OCI-LY7 (cell line): Measurements from ENCODE around the gene PEAK3. TPM values are rescaled to one million over a fixed set of nuclear protein-coding genes. Genes with fewer than 3 reads are reported as not detected.

Experiments
- BruUV-seq: library from RNA; stranded (reverse); fragments of 400-500 nt; replicated peaks from 2 replicates; lab custom pipeline; 2021; lab: Mats Ljungman, UMichigan
- CTCF ChIA-PET: fragments of 300-600 bp; sonication (Branson Sonifier 250); formaldehyde crosslinking; loops from one replicate; lab custom pipeline; 2022; ENCODE audit warnings: antibody characterized with exemption; ENCODE audit not compliant: unreplicated experiment; lab: Charles Lee
- POLR2A ChIA-PET: fragments of 300-600 bp; sonication (Branson Sonifier 250); formaldehyde crosslinking; loops from one replicate; lab custom pipeline; 2022; ENCODE audit warnings: antibody characterized with exemption; lab: Charles Lee
- DNase-seq: peaks from one replicate; pipeline ENCODE4 v3.0.0-alpha.2; 2015; ENCODE audit warnings: low spot score
- H2AFZ ChIP-seq: fragments of 200-600 bp; sonication (generic), shearing (Covaris generic); 2 replicates; pipeline ENCODE4 v1.6.1; 2014; ENCODE audit warnings: mild to moderate bottlenecking, antibody characterized with exemption, low read length, moderate library complexity
- H3K27ac ChIP-seq: fragments of 200-600 bp; sonication (generic); 2 replicates; pipeline ENCODE4 v1.5.1; 2014; ENCODE audit warnings: mixed run types, low read depth, mild to moderate bottlenecking, moderate library complexity, low read length, inconsistent platforms; ENCODE audit not compliant: poor library complexity, severe bottlenecking
- H3K36me3 ChIP-seq: fragments of 200-600 bp; sonication (generic); 2 replicates; pipeline ENCODE4 v1.6.1; 2014; ENCODE audit warnings: mild to moderate bottlenecking, antibody characterized with exemption, low read length, moderate library complexity, mixed read lengths; ENCODE audit not compliant: insufficient read depth
- H3K4me1 ChIP-seq: fragments of 200-600 bp; sonication (generic); 2 replicates; pipeline ENCODE4 v1.5.1; 2014; ENCODE audit warnings: mild to moderate bottlenecking, low read length; ENCODE audit not compliant: insufficient read depth, poor library complexity, severe bottlenecking
- H3K4me2 ChIP-seq: fragments of 200-600 bp; sonication (generic); 2 replicates; pipeline ENCODE4 v1.6.1; 2014; ENCODE audit warnings: mild to moderate bottlenecking, low read length
- H3K4me3 ChIP-seq: fragments of 200-600 bp; sonication (generic); 2 replicates; pipeline ENCODE4 v1.5.1; 2014; ENCODE audit warnings: mild to moderate bottlenecking, low read depth, low read length; ENCODE audit not compliant: poor library complexity, severe bottlenecking
- H3K79me2 ChIP-seq: fragments of 200-600 bp; sonication (generic); 2 replicates; pipeline ENCODE4 v1.6.1; 2016; ENCODE audit warnings: low read depth, mild to moderate bottlenecking, low read length, moderate library complexity, mixed read lengths; ENCODE audit not compliant: insufficient read depth
- H3K9me2 ChIP-seq: fragments of 200-600 bp; sonication (generic); 2 replicates; pipeline ENCODE4 v1.6.1; 2016; ENCODE audit warnings: mild to moderate bottlenecking, low read length, mixed read lengths; ENCODE audit not compliant: insufficient read depth
- H3K9me3 ChIP-seq: fragments of 200-600 bp; sonication (generic); 2 replicates; pipeline ENCODE4 v1.6.1; 2014; ENCODE audit warnings: mild to moderate bottlenecking, mixed run types, low read length, mixed read lengths
- H4K20me1 ChIP-seq: fragments of 200-600 bp; sonication (generic); 2 replicates; pipeline ENCODE4 v1.6.1; 2014; ENCODE audit warnings: mild to moderate bottlenecking, antibody characterized with exemption, low read length, moderate library complexity, mixed read lengths; ENCODE audit not compliant: insufficient read depth
- CTCF ChIP-seq: fragments of 200-600 bp; sonication (generic); conservative IDR thresholded peaks from 2 replicates; pipeline ENCODE4 v1.5.1; 2014; ENCODE audit warnings: mild to moderate bottlenecking, antibody characterized with exemption, low read length, moderate library complexity, mixed read lengths
- EZH2phosphoT487 ChIP-seq: fragments of 200-600 bp; sonication (generic); IDR thresholded peaks from 2 replicates; pipeline ENCODE4 v1.6.1; 2018; ENCODE audit warnings: low read depth, borderline replicate concordance, mild to moderate bottlenecking, mixed run types, antibody characterized with exemption, low read length, moderate library complexity, mixed read lengths
- intact Hi-C: fragments of 100-400 bp; cut with micrococcal nuclease; formaldehyde crosslinking; loops from one replicate; pipeline ENCODE4 v1.10.0; 2022; ENCODE audit not compliant: unreplicated experiment
- total RNA-seq, 2 experiments: library from RNA; depleted of rRNA in 1 of 2; stranded (reverse); fragments of >200 nt in 1 of 2; shearing (Covaris generic) in 1 of 2; gene quantifications; 2 replicates each; pipeline ENCODE4 v1.2.3, GENCODE V29; 2014 to 2022

PEAK3 gene
- total RNA-seq, 2 experiments from 2014 or later = not detected

- Histone ChIP-seq H3K79me2 (peaks cover 79% of the 10 kb centered on the region), H4K20me1 (no peaks in the 10 kb centered on the region; the same call in 1 of the 2 replicates), H3K4me3 (peak overlapping the region; percentile 6), H3K36me3 (peaks cover 39% of the 10 kb centered on the region), H3K9me2 (no peaks in the 10 kb centered on the region), H2AFZ (no peak overlapping the region), H3K4me2 (peak overlapping the region; percentile 95), H3K9me3 (peaks cover 5% of the 10 kb centered on the region; the same call in 1 of the 2 replicates), H3K27ac (no peak overlapping the region), H3K4me1 (peaks cover 71% of the 10 kb centered on the region)
- intact Hi-C loops = loop anchor here (5.0 kb wide), 1 partner anchor 297 kb away; no protein-coding TSS in a partner anchor
- ChIA-PET POLR2A (no interaction called here), CTCF (no interaction called here)
- TF ChIP-seq EZH2phosphoT487 = no peak
- TF ChIP-seq CTCF = no peak
- no peak for DNase-seq
- no TSS peak for BruUV-seq
Observed at GRCh38 chr19:2330255-2330631, 48.3 kb upstream of the PEAK3 start.

GRCh38 chr19:2329501-2329916 lies 47.5 kb upstream of the PEAK3 start:
- Histone ChIP-seq H2AFZ (no peak overlapping the region), H3K4me3 (peak overlapping the region; percentile 89), H3K9me3 (peaks cover 5% of the 10 kb centered on the region; the same call in 1 of the 2 replicates), H3K4me1 (peaks cover 72% of the 10 kb centered on the region), H3K9me2 (no peaks in the 10 kb centered on the region), H4K20me1 (no peaks in the 10 kb centered on the region; the same call in 1 of the 2 replicates), H3K4me2 (peak overlapping the region; percentile 95), H3K79me2 (peaks cover 78% of the 10 kb centered on the region), H3K27ac (peak overlapping the region; percentile 70), H3K36me3 (peaks cover 40% of the 10 kb centered on the region)
- POLR2A ChIA-PET = interaction anchor here (0.7 kb wide), 1 partner anchor 638 kb away, joined by 3 read pairs; no protein-coding TSS in a partner anchor
- CTCF ChIA-PET = no interaction called here
- peak; percentile 26 for DNase-seq
- no peak for TF ChIP-seq EZH2phosphoT487
- 0 out of 2 replicates have a peak, but pooled peaks have one; percentile 19 for TF ChIP-seq CTCF
- intact Hi-C loops = loop anchor here (2.0 kb wide), 2 partner anchors 57 to 61 kb away; no protein-coding TSS in a partner anchor
- BruUV-seq = TSS peak; percentile 69

GRCh38 chr19:2329149-2329478 lies 47.1 kb upstream of the PEAK3 start:
- peaks cover 40% of the 10 kb centered on the region for H3K36me3 ChIP-seq
- peak overlapping the region; percentile 95 for H3K4me2 ChIP-seq
- TF ChIP-seq CTCF (no peak), EZH2phosphoT487 (no peak)
- no peak overlapping the region for H2AFZ ChIP-seq
- H3K79me2 ChIP-seq = peaks cover 74% of the 10 kb centered on the region
- BruUV-seq = no TSS peak
- H3K9me3 ChIP-seq = peaks cover 5% of the 10 kb centered on the region; the same call in 1 of the 2 replicates
- CTCF ChIA-PET = no interaction called here
- peaks cover 71% of the 10 kb centered on the region for H3K4me1 ChIP-seq
- H4K20me1 ChIP-seq = no peaks in the 10 kb centered on the region; the same call in 1 of the 2 replicates
- no peaks in the 10 kb centered on the region for H3K9me2 ChIP-seq
- POLR2A ChIA-PET = no interaction called here
- no peak for DNase-seq
- intact Hi-C loops = loop anchor here (2.0 kb wide), 2 partner anchors 56 to 62 kb away; no protein-coding TSS in a partner anchor
- H3K27ac ChIP-seq = peak overlapping the region; percentile 70
- peak overlapping the region; percentile 89 for H3K4me3 ChIP-seq
